Common myeloid progenitor, CD34-positive (primary cell): ENCODE results near the gene TIMP4.

Source experiments
- CTCF ChIA-PET: fragments of 350-600 bp; sonication (Branson Sonifier 250); formaldehyde crosslinking; loops from one replicate; lab custom pipeline; 2021; ENCODE audit warnings: antibody characterized with exemption; lab: Charles Lee
- POLR2A ChIA-PET: fragments of 350-600 bp; sonication (Branson Sonifier 250); formaldehyde crosslinking; loops from one replicate; lab custom pipeline; 2021; ENCODE audit warnings: antibody characterized with exemption; lab: Charles Lee
- DNase-seq, 3 donors: peaks; one replicate each; pipeline versions ENCODE4 v3.0.0 to v3.0.0-alpha.2; 2013
- H3K27ac ChIP-seq, 2 experiments: 1 replicate in 1 of 2; 2 replicates in 1 of 2; pipeline ENCODE4 v1.7.0; 2013; ENCODE audit warnings: inconsistent platforms in 2 of 2, low read length in 2 of 2, mild to moderate bottlenecking in 2 of 2, low read depth in 1 of 2, moderate library complexity in 1 of 2; ENCODE audit not compliant: severe bottlenecking in 2 of 2, insufficient read depth in 1 of 2, poor library complexity in 1 of 2
- H3K27me3 ChIP-seq, 5 experiments: replicated peaks in 2 of 5; 1 replicate in 3 of 5; 2 replicates in 2 of 5; pipeline versions ENCODE4 v1.6.1 to v1.7.0; 2013; ENCODE audit warnings: low read length in 4 of 5, mild to moderate bottlenecking in 2 of 5, moderate library complexity in 2 of 5, inconsistent platforms in 1 of 5; ENCODE audit not compliant: insufficient read depth in 5 of 5, control insufficient read depth in 4 of 5
- H3K36me3 ChIP-seq, 4 experiments: 1 replicate in 2 of 4; 2 replicates in 2 of 4; pipeline versions ENCODE4 v1.6.1 to v1.7.0; 2013; ENCODE audit warnings: low read length in 3 of 4, control low read depth in 1 of 4, mild to moderate bottlenecking in 1 of 4; ENCODE audit not compliant: control insufficient read depth in 4 of 4, insufficient read depth in 4 of 4
- H3K4me1 ChIP-seq, 4 experiments: 1 replicate in 3 of 4; 2 replicates in 1 of 4; pipeline versions ENCODE4 v1.6.1 to v1.7.1; 2013; ENCODE audit warnings: low read length in 3 of 4, mild to moderate bottlenecking in 3 of 4, control low read depth in 1 of 4, inconsistent platforms in 1 of 4, moderate library complexity in 1 of 4; ENCODE audit not compliant: control insufficient read depth in 4 of 4, insufficient read depth in 4 of 4; ENCODE audit errors: control extremely low read depth in 1 of 4
- H3K4me3 ChIP-seq, 7 experiments: 1 replicate in 4 of 7; 2 replicates in 3 of 7; pipeline versions ENCODE4 v1.5.1 to v1.7.0; 2013; ENCODE audit warnings: mild to moderate bottlenecking in 7 of 7, low read length in 6 of 7, moderate library complexity in 6 of 7, inconsistent platforms in 2 of 7, low read depth in 2 of 7, control low read depth in 1 of 7; ENCODE audit not compliant: insufficient read depth in 4 of 7, control insufficient read depth in 1 of 7; ENCODE audit errors: extremely low read depth in 1 of 7
- H3K9me3 ChIP-seq, 5 experiments: 1 replicate in 4 of 5; 2 replicates in 1 of 5; pipeline versions ENCODE4 v1.6.1 to v1.7.1; 2013; ENCODE audit warnings: low read length in 4 of 5, mild to moderate bottlenecking in 2 of 5, inconsistent platforms in 1 of 5, low read depth in 1 of 5, moderate library complexity in 1 of 5; ENCODE audit not compliant: control insufficient read depth in 4 of 5, insufficient read depth in 2 of 5; ENCODE audit errors: control extremely low read depth in 1 of 5
- WGBS: methylation state at CpG from one replicate; pipeline ENCODE4 v1.1.5; 2013; ENCODE audit not compliant: insufficient coverage; 5-methylcytosine and 5-hydroxymethylcytosine counted together

TIMP4 gene

DNA sequence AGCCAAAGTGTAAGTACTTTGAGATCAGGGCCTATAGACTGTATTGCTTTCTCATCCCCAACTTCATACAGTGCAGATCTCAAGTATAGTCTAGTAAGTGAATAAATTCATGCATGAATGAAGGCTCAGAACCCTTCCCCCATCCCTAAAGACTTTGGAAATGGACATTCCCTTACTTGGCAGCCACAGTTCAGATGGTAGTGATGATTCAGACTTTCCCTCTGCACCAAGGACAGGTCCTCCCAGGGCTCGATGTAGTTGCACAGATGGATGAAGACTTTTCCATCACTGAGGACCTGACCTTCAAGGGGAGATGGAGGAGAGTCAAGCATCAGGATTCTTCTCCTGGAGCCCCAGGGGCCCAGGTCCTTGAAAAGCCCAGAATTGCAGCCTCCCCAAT lies 4.6 kb downstream of the TIMP4 start:
- no peak overlapping the region for H3K4me3 ChIP-seq
- H3K27ac ChIP-seq = no peak overlapping the region
- H3K36me3 ChIP-seq = no peaks in the 10 kb centered on the region
- H3K27me3 ChIP-seq = peaks cover 0 to 31% (median 12%) of the 10 kb centered on the region in 5 experiments
- peaks cover 0 to 7% (median 6%) of the 10 kb centered on the region in 4 experiments for H3K4me1 ChIP-seq
- POLR2A ChIA-PET = no interaction called here
- no CpG with 5 or more reads among the region's 1 CpG for WGBS
- H3K9me3 ChIP-seq = no peaks in the 10 kb centered on the region
- CTCF ChIA-PET = interaction anchor here (1.7 kb wide), 1 partner anchor 22 kb away, joined by 6 read pairs; no protein-coding TSS in a partner anchor
- no peak for DNase-seq

- H3K4me1 ChIP-seq = no peaks in the 10 kb centered on the region
- H3K27me3 ChIP-seq = peaks cover 0 to 7% (median 3%) of the 10 kb centered on the region in 5 experiments
- DNase-seq = no peak
- H3K36me3 ChIP-seq = no peaks in the 10 kb centered on the region
- no peaks in the 10 kb centered on the region for H3K9me3 ChIP-seq
- no peak overlapping the region for H3K4me3 ChIP-seq
- POLR2A ChIA-PET = interaction anchor here (0.5 kb wide), 1 partner anchor 196 kb away, joined by 6 read pairs; no protein-coding TSS in a partner anchor
- H3K27ac ChIP-seq = no peak overlapping the region
- whole genome bisulfite sequencing = 94% methylated on average over 2 of the region's 2 CpGs
- CTCF ChIA-PET = interaction anchor here (0.9 to 1.0 kb wide), 3 partner anchors 15 to 333 kb away, joined by 3 read pairs; no protein-coding TSS in a partner anchor
Observed at GRCh38 chr3:12150112-12150511, 8.6 kb downstream of the TIMP4 start.

GRCh38 chr3:12149029-12149428 lies 9.7 kb downstream of the TIMP4 start:
- Histone ChIP-seq H3K27ac (no peak overlapping the region), H3K4me3 (no peak overlapping the region), H3K27me3 (peaks cover 0 to 7% (median 3%) of the 10 kb centered on the region in 5 experiments), H3K4me1 (no peaks in the 10 kb centered on the region), H3K36me3 (no peaks in the 10 kb centered on the region), H3K9me3 (no peaks in the 10 kb centered on the region)
- 88% methylated on average over 3 of the region's 4 CpGs for WGBS
- ChIA-PET CTCF (interaction anchor here (1.0 kb wide), 1 partner anchor 331 kb away, joined by 3 read pairs; no protein-coding TSS in a partner anchor), POLR2A (no interaction called here)
- no peak for DNase-seq

DNA sequence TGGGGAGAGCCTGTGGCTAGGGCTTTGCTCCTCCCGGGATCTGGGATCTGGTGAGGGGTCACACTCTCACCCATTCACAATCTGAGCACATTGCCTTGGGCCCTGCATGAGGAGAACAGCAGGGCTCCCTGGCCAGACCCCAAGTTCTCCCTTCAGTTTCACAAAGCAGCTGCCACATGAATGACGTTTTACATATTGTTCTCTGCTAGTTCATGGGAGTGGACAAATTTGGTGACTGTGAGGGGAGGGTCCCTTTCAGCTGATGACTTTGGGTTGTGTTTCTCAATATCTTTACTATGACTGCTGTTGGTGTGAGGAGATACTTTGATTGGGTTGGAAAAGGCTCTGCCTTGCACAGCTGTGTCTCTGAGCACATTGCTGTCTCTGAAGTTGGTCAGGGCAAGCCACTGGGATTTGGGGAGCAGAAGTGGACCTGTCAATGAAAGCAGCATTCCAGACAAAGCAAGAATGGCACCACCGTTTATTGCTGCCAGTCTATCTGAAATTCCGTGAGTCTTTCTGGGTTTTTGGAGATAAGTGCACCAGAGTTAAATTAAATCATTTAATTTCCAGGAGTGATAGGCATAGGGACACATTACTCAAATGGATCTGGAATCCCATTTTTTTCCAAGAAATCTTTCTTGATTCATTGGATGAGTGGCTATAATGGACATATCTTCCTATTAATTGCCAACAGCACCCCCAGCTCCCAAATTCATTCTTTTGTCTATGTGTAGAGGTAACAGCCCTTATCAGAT lies 10.3 kb downstream of the TIMP4 start:
- CTCF ChIA-PET = interaction anchor here (0.9 to 1.0 kb wide), 2 partner anchors 28 to 332 kb away, joined by 3 read pairs; no protein-coding TSS in a partner anchor

DNA sequence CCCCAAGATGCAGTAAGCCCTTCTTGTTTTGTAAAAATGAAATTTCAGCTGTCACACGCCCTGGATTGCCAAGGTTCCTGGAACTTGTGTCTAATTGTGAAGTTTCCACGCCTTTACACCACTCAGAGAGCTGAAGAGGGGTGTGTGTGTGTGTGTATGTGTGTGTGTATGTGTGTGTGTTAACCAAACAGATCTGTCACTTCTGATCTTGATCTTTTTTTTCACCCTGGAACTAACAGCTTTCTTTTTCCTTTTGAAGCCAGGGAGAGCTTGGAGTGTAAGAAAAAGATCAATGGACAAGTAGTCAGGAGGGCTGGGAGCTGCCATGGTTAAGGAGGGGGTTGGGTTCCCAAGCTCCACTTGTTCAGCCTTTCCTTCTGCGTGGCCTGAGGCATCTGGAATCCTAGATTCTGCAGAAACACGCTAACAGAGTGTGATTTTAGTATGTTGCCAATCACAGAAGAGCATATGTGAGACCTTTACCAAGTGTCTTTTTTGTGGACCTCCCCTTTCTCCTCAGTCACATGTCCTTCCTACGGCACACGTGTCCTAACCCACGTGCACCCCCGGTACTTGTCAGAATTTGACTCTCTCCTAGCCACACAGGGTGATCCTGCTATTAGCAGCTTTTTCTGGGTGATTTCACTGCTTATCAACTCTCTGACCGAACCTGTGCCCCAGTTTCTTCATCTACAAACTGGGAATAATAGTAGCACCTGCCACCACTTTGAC lies 11.5 kb downstream of the TIMP4 start:
- H3K4me3 ChIP-seq = no peak overlapping the region
- DNase-seq = no peak
- H3K27ac ChIP-seq = no peak overlapping the region
- CTCF ChIA-PET = interaction anchor here (1.5 to 1.7 kb wide), 2 partner anchors 8 to 21 kb away, joined by 3 to 5 read pairs; no protein-coding TSS in a partner anchor
- H3K36me3 ChIP-seq = no peaks in the 10 kb centered on the region
- no peaks in the 10 kb centered on the region for H3K9me3 ChIP-seq
- no peaks in the 10 kb centered on the region for H3K4me1 ChIP-seq
- POLR2A ChIA-PET = no interaction called here
- peaks cover 0 to 7% (median 3%) of the 10 kb centered on the region in 5 experiments for H3K27me3 ChIP-seq
- WGBS = 94% methylated on average over 7 of the region's 9 CpGs

More for the DNA sequence above, 10.3 kb downstream of the TIMP4 start:
- H3K4me1 ChIP-seq = no peaks in the 10 kb centered on the region
- no peaks in the 10 kb centered on the region for H3K9me3 ChIP-seq
- H3K27ac ChIP-seq = no peak overlapping the region
- peaks cover 0 to 7% (median 3%) of the 10 kb centered on the region in 5 experiments for H3K27me3 ChIP-seq
- no peak overlapping the region for H3K4me3 ChIP-seq
- H3K36me3 ChIP-seq = no peaks in the 10 kb centered on the region
- 93% methylated on average over 3 of the region's 4 CpGs for WGBS
- DNase-seq = no peak
- POLR2A ChIA-PET = no interaction called here

- no peak overlapping the region for H3K27ac ChIP-seq
- POLR2A ChIA-PET = interaction anchor here (0.7 kb wide), 1 partner anchor 11 kb away, joined by 4 read pairs; no protein-coding TSS in a partner anchor
- no peak overlapping the region for H3K4me3 ChIP-seq
- no peaks in the 10 kb centered on the region for H3K36me3 ChIP-seq
- peaks cover 0 to 4% (median 0%) of the 10 kb centered on the region in 5 experiments for H3K27me3 ChIP-seq
- H3K9me3 ChIP-seq = no peaks in the 10 kb centered on the region
- CTCF ChIA-PET = interaction anchor here (0.9 to 4.6 kb wide), 4 partner anchors 9 to 210 kb away, joined by 3 to 27 read pairs (median 4); partner anchors contain the start of gene TIMP4
- H3K4me1 ChIP-seq = no peaks in the 10 kb centered on the region
- WGBS = 95% methylated on average over 6 of the region's 6 CpGs
- DNase-seq = no peak
Observed at GRCh38 chr3:12143949-12144504, 14.7 kb downstream of the TIMP4 start.
